ENCODE data around the gene PTPRN2. TPM values are rescaled to one million over a fixed set of nuclear protein-coding genes. Genes with fewer than 3 reads are reported as not detected.

The PTPRN2 gene
- polyA plus RNA-seq, 4 donors: 1.6 to 11.7 (median 4.0) TPM

DNA sequence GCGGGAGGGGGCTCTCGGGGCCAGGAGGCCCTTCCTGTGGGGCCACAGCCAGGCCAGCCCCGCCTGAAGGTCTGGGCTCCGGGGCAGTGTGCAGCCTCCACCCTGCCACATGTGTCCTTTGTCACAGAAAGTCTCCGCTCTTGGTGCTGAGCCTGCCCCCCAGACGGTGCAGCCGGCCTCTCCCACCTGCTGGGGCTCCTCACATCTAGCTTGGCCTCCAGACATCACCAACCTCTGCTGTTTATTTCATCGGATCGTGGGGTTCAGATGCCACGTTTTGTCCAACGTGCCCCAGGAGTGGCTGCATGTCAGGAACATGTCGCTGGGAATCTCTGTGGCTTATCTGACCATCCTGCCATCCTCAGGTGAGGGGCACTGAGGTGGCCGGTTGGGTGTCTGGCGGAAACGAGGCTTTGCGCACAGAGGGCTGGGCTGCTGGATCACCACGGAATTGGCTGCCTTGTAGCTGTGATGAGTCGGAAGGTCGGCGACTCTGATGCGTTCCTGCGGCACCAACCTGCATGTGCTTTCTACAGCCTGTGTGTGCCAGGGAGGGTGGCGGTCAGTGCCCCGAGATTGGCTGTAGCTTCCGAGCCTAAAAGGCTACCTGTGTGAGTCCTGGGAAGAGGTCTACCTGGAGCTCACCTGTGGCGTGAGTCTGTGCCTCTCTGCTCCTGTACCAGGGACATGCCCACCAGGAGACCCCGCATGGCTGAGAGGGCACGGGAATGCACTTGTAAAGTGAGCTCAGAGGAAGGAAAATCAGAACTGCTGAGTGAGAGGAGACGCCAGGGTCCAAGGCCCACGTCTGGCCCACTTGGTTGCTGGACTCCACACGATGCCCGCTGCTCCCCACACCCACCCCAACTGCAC lies 934.4 kb downstream of the PTPRN2 start:
- no peaks in the 10 kb centered on the region for H3K27me3 ChIP-seq (ENCODE audit: control insufficient read depth in 3 of 3, insufficient read depth in 3 of 3, low read length in 3 of 3)
- no peak for FAIRE-seq
- H3K4me1 ChIP-seq (ENCODE audit: control insufficient read depth in 3 of 3, insufficient read depth in 2 of 3, low read depth in 1 of 3, low read length in 2 of 3): no peaks in the 10 kb centered on the region
- no peak overlapping the region for H3K4me3 ChIP-seq (ENCODE audit: low read depth in 1 of 3, low read length in 3 of 3)
- H3K36me3 ChIP-seq (ENCODE audit: control insufficient read depth in 3 of 3, insufficient read depth in 2 of 3, low read depth in 1 of 3, low read length in 3 of 3): no peaks in the 10 kb centered on the region
- WGBS, 3 donors: 83 to 87% (median 84%) methylated on average over 28 to 32 of the region's 32 CpGs
- no peak for DNase-seq
- peaks cover 0 to 4% of the 10 kb centered on the region in 2 donors for H3K9me3 ChIP-seq (ENCODE audit: control insufficient read depth in 2 of 2, insufficient read depth in 1 of 2, low read depth in 1 of 2, low read length in 1 of 2)
- H3K27ac ChIP-seq (ENCODE audit: low read depth in 1 of 3, low read length in 2 of 3): no peak overlapping the region

DNA sequence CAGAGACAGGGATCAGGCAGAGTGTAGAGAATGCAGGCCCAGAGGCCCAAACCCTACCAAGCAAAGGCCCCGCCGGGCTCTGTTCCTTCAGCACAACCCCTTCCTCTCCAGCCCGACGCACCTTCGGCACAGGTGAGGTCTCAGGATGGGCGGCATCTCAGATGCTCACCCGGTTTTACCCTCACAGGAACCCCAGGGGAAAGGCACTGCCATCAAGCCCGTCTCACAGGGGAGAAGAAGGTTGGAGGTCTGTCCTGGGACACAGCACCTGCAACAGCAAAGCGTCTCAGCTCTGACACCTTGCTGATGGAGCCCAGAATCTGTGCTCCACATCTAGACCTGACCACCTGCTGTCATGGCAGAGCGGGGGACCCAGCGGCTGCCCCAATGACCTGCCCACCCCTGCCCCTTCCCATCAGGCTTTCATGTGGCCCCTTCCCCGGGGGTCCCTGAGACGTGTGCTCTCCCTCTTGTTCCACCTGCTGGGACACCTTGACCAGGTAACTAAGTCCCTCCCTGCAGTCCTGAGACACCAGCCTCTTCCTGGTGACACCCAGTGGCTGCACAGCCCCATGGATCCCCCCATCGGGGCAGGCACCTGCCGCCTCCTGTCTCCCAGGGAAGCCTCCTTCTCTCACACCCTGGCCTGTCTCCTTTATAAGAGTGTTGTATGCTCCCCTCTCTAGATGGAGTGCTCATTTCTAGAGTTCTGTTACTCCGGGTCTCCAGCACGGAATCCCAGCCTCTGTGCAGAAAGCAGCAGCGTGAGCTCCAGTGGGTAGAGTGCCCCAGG lies 935.3 kb downstream of the PTPRN2 start:
- no peak for FAIRE-seq
- peaks cover 0 to 4% of the 10 kb centered on the region in 2 donors for H3K9me3 ChIP-seq (ENCODE audit: control insufficient read depth in 2 of 2, insufficient read depth in 1 of 2, low read depth in 1 of 2, low read length in 1 of 2)
- DNase-seq: no peak
- WGBS, 3 donors: 84 to 92% (median 89%) methylated on average over 18 of the region's 18 CpGs
- no peaks in the 10 kb centered on the region for H3K27me3 ChIP-seq (ENCODE audit: control insufficient read depth in 3 of 3, insufficient read depth in 3 of 3, low read length in 3 of 3)
- no peaks in the 10 kb centered on the region for H3K4me1 ChIP-seq (ENCODE audit: control insufficient read depth in 3 of 3, insufficient read depth in 2 of 3, low read depth in 1 of 3, low read length in 2 of 3)
- no peaks in the 10 kb centered on the region for H3K36me3 ChIP-seq (ENCODE audit: control insufficient read depth in 3 of 3, insufficient read depth in 2 of 3, low read depth in 1 of 3, low read length in 3 of 3)
- no peak overlapping the region for H3K27ac ChIP-seq (ENCODE audit: low read depth in 1 of 3, low read length in 2 of 3)
- no peak overlapping the region for H3K4me3 ChIP-seq (ENCODE audit: low read depth in 1 of 3, low read length in 3 of 3)

DNA sequence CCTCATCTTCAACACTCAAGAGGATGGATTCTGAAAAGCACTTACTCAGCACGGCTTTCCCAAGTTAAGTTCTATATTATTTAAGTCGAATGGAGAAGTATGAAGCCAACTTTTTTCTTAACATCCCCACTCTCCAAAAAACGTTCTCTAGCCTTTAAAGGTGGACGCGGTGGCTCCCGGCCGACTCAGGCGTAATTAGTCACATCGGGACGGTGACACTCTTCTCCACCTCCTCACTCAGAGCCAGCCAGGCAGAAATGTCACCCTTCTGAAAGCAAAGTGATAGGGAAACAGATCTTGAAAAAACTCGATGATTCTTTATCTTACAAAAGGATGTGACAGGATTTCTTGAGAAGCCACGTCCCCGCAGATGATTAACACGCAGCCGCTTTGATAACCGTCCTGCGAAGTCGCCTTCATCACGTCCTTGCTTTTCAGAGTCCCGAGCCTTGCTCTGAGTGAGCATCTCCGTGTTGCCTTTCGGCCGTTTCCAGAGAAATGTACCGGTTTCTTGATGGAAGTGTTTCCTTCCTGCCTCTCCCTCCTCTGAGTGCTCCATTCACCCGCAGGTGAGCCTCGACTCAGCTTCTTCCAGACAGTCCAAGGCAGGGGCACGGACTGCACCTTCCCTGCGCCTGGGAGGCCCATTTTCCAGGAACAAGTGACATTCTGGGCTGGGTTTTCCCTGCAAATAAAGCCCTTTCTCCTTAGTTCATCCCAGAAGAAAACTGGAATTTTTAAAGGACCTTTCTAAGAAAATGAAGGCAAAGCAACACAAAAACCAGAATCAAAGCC lies 936.1 kb downstream of the PTPRN2 start:
- Histone ChIP-seq H3K9me3 (ENCODE audit: control insufficient read depth in 2 of 2, insufficient read depth in 1 of 2, low read depth in 1 of 2, low read length in 1 of 2) (peaks cover 0 to 5% of the 10 kb centered on the region in 2 donors), H3K4me3 (ENCODE audit: low read depth in 1 of 3, low read length in 3 of 3) (no peak overlapping the region), H3K27me3 (ENCODE audit: control insufficient read depth in 3 of 3, insufficient read depth in 3 of 3, low read length in 3 of 3) (no peaks in the 10 kb centered on the region), H3K27ac (ENCODE audit: low read depth in 1 of 3, low read length in 2 of 3) (no peak overlapping the region), H3K36me3 (ENCODE audit: control insufficient read depth in 3 of 3, insufficient read depth in 2 of 3, low read depth in 1 of 3, low read length in 3 of 3) (no peaks in the 10 kb centered on the region), H3K4me1 (ENCODE audit: control insufficient read depth in 3 of 3, insufficient read depth in 2 of 3, low read depth in 1 of 3, low read length in 2 of 3) (no peaks in the 10 kb centered on the region)
- FAIRE-seq (no peak), DNase-seq (no peak)
- 80 to 85% (median 81%) methylated on average over 28 of the region's 28 CpGs for WGBS, 3 donors

DNA sequence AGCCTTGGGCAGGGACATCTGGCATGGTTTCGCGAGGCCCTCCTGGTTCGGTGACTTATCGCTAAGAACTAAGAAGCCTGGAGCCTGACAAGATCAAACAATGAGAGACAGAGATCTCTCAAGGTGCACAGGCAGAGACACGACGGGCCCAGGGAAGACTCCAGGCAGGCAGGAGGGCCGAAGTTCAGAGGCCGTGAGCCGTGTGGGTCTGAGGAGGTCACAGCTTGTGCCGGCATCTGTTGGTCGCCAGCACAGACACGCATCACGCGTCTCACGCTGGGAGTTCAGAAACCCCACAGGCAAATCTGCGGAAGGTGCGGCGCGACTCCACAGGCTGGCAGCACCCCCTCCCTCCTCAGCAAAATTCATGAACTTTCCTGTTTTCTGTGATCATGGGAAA lies 936.8 kb downstream of the PTPRN2 start:
- no peak overlapping the region for H3K27ac ChIP-seq (ENCODE audit: low read depth in 1 of 3, low read length in 2 of 3)
- H3K27me3 ChIP-seq (ENCODE audit: control insufficient read depth in 3 of 3, insufficient read depth in 3 of 3, low read length in 3 of 3): no peaks in the 10 kb centered on the region
- peaks cover 0 to 3% of the 10 kb centered on the region in 2 donors for H3K9me3 ChIP-seq (ENCODE audit: control insufficient read depth in 2 of 2, insufficient read depth in 1 of 2, low read depth in 1 of 2, low read length in 1 of 2)
- WGBS, 3 donors: 92 to 95% (median 94%) methylated on average over 19 of the region's 19 CpGs
- no peaks in the 10 kb centered on the region for H3K36me3 ChIP-seq (ENCODE audit: control insufficient read depth in 3 of 3, insufficient read depth in 2 of 3, low read depth in 1 of 3, low read length in 3 of 3)
- DNase-seq (no peak), FAIRE-seq (no peak)
- H3K4me3 ChIP-seq (ENCODE audit: low read depth in 1 of 3, low read length in 3 of 3): no peak overlapping the region
- H3K4me1 ChIP-seq (ENCODE audit: control insufficient read depth in 3 of 3, insufficient read depth in 2 of 3, low read depth in 1 of 3, low read length in 2 of 3): no peaks in the 10 kb centered on the region

DNA sequence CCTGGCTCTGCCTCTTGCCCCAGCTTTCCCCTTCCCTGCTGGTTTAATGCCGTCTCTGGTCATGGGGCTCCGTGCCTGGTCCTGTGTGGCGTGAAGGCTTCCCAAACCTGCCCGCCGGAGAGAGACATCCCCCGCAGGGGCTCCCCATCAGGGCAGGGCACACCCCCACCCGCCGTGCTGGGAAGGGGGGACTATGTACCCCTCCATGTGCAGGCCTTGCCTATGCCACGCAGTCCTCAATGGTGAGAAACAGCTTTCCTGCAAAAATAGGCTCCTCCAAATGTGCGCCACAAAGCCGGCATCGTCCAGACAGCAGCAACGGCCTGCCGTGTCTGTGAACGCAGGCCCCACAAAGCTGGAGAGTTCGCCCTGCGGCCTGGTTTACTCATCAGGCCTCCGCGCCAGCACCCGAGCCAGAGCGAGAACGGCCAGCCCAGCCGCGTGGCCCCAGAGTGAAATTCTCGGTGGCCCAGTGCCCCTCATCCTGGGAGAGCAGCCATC lies 937.4 kb downstream of the PTPRN2 start:
- DNase-seq: no peak
- H3K36me3 ChIP-seq (ENCODE audit: control insufficient read depth in 3 of 3, insufficient read depth in 2 of 3, low read depth in 1 of 3, low read length in 3 of 3): no peaks in the 10 kb centered on the region
- 93 to 95% (median 94%) methylated on average over 25 of the region's 25 CpGs for WGBS, 3 donors
- no peak for FAIRE-seq
- H3K27me3 ChIP-seq (ENCODE audit: control insufficient read depth in 3 of 3, insufficient read depth in 3 of 3, low read length in 3 of 3): no peaks in the 10 kb centered on the region
- no peaks in the 10 kb centered on the region for H3K4me1 ChIP-seq (ENCODE audit: control insufficient read depth in 3 of 3, insufficient read depth in 2 of 3, low read depth in 1 of 3, low read length in 2 of 3)
- H3K27ac ChIP-seq (ENCODE audit: low read depth in 1 of 3, low read length in 2 of 3): no peak overlapping the region
- H3K9me3 ChIP-seq (ENCODE audit: control insufficient read depth in 2 of 2, insufficient read depth in 1 of 2, low read depth in 1 of 2, low read length in 1 of 2): peaks cover 0 to 3% of the 10 kb centered on the region in 2 donors
- no peak overlapping the region for H3K4me3 ChIP-seq (ENCODE audit: low read depth in 1 of 3, low read length in 3 of 3)

DNA sequence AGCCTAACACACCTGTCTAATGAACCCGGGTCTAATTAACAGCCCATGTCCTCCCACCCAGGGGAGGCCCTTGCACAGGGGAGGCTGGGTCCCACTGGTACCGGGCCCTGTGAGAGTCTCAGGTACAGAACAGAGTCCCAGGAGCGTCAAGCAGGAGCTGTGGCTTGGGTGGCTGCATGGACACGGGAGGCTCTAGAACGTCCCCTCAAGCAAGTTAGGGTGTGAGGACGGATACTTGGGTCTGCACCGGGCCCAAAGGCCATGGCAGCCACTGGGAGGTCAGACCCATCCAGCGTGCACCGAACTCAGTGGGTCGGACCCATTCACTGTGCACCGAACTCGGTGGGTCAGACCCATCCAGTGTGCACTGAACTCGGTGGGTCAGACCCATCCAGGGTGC lies 941.1 kb downstream of the PTPRN2 start:
- Histone ChIP-seq H3K9me3 (ENCODE audit: control insufficient read depth in 2 of 2, insufficient read depth in 1 of 2, low read depth in 1 of 2, low read length in 1 of 2) (peaks cover 0 to 6% of the 10 kb centered on the region in 2 donors), H3K27ac (ENCODE audit: low read depth in 1 of 3, low read length in 2 of 3) (no peak overlapping the region), H3K36me3 (ENCODE audit: control insufficient read depth in 3 of 3, insufficient read depth in 2 of 3, low read depth in 1 of 3, low read length in 3 of 3) (no peaks in the 10 kb centered on the region), H3K4me1 (ENCODE audit: control insufficient read depth in 3 of 3, insufficient read depth in 2 of 3, low read depth in 1 of 3, low read length in 2 of 3) (no peaks in the 10 kb centered on the region), H3K27me3 (ENCODE audit: control insufficient read depth in 3 of 3, insufficient read depth in 3 of 3, low read length in 3 of 3) (no peaks in the 10 kb centered on the region), H3K4me3 (ENCODE audit: low read depth in 1 of 3, low read length in 3 of 3) (no peak overlapping the region)
- WGBS, 3 donors: 92 to 95% (median 95%) methylated on average over 13 of the region's 13 CpGs
- FAIRE-seq (no peak), DNase-seq (no peak)

DNA sequence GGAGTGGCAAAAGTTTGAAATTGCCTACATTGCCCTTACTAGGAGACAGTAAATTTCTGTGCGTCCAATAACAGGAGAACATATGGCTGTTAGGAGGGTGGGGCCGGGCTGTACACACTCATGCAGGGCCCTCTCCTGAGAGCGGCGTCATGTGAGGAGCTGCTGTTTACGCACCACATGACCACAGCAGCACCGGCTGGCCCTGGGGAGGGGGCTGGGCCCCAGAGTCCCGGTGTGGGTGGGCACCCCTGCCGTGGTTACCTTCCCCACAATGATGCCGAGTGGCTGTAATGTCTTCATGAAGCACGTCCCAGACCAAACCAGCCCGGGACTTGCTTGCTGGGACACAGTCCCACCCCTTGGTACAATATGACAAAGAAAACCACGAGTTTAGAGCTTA lies 942.1 kb downstream of the PTPRN2 start:
- FAIRE-seq (no peak), DNase-seq (no peak)
- WGBS, 3 donors: 72 to 87% (median 78%) methylated on average over 12 of the region's 12 CpGs
- Histone ChIP-seq H3K4me3 (ENCODE audit: low read depth in 1 of 3, low read length in 3 of 3) (no peak overlapping the region), H3K27me3 (ENCODE audit: control insufficient read depth in 3 of 3, insufficient read depth in 3 of 3, low read length in 3 of 3) (no peaks in the 10 kb centered on the region), H3K27ac (ENCODE audit: low read depth in 1 of 3, low read length in 2 of 3) (no peak overlapping the region), H3K4me1 (ENCODE audit: control insufficient read depth in 3 of 3, insufficient read depth in 2 of 3, low read depth in 1 of 3, low read length in 2 of 3) (no peaks in the 10 kb centered on the region), H3K9me3 (ENCODE audit: control insufficient read depth in 2 of 2, insufficient read depth in 1 of 2, low read depth in 1 of 2, low read length in 1 of 2) (peaks cover 0 to 9% of the 10 kb centered on the region in 2 donors), H3K36me3 (ENCODE audit: control insufficient read depth in 3 of 3, insufficient read depth in 2 of 3, low read depth in 1 of 3, low read length in 3 of 3) (no peaks in the 10 kb centered on the region)

DNA sequence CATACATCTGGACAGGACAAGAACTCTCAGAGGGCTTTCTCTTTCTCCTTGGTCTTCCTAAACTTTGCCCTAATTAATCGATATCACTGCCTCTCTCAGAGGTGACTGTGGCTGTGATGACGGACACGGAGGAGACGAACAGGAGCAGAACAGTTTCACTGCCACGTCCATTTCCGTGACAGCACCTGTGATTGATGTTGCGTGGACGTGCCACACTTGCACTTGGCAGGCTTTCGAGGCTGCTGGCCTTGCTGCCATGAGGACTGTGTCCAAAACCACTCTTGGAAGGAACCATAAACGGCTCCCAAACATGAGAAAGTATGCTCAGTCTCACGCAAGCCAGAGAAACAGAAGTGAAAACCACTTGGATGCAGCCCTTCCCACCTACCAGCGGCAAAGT lies 942.7 kb downstream of the PTPRN2 start:
- FAIRE-seq (no peak), DNase-seq (no peak)
- 88 to 89% (median 88%) methylated on average over 12 of the region's 12 CpGs for WGBS, 3 donors
- Histone ChIP-seq H3K4me3 (ENCODE audit: low read depth in 1 of 3, low read length in 3 of 3) (no peak overlapping the region), H3K4me1 (ENCODE audit: control insufficient read depth in 3 of 3, insufficient read depth in 2 of 3, low read depth in 1 of 3, low read length in 2 of 3) (no peaks in the 10 kb centered on the region), H3K36me3 (ENCODE audit: control insufficient read depth in 3 of 3, insufficient read depth in 2 of 3, low read depth in 1 of 3, low read length in 3 of 3) (no peaks in the 10 kb centered on the region), H3K9me3 (ENCODE audit: control insufficient read depth in 2 of 2, insufficient read depth in 1 of 2, low read depth in 1 of 2, low read length in 1 of 2) (peaks cover 0 to 10% of the 10 kb centered on the region in 2 donors), H3K27ac (ENCODE audit: low read depth in 1 of 3, low read length in 2 of 3) (no peak overlapping the region), H3K27me3 (ENCODE audit: control insufficient read depth in 3 of 3, insufficient read depth in 3 of 3, low read length in 3 of 3) (no peaks in the 10 kb centered on the region)
